ENCODE measurements around the gene RAB26. TPM values are rescaled to one million over a fixed set of nuclear protein-coding genes. Genes with fewer than 3 reads are reported as not detected.
A peak's percentile ranks its signal among the peaks of the same experiment; 100 is the strongest.

Gene RAB26
- total and polyA plus RNA-seq, 2 donors (not counting 1 experiment from before 2014, with no cell fraction given), result 0.43 to 2.0 TPM

GRCh38 chr16:2196981-2197511 is 48.6 kb downstream of the RAB26 start:
- DNase-seq (ENCODE audit: low read depth in 2 of 2), result no peak
- Histone ChIP-seq H2AFZ (ENCODE audit: low read length) (no peak overlapping the region), H3K9me3 (ENCODE audit: control insufficient read depth, insufficient read depth, low read depth, low read length) (no peaks in the 10 kb centered on the region), H4K20me1 (ENCODE audit: control insufficient read depth, extremely low read depth, insufficient read depth, low read length) (no peaks in the 10 kb centered on the region), H3K4me2 (ENCODE audit: extremely low read depth, insufficient read depth, low read length) (no peak overlapping the region), H3K27me3 (ENCODE audit: control insufficient read depth, insufficient read depth, low read length) (peaks cover 45% of the 10 kb centered on the region), H3K4me3 (replicated peaks in 1 of 4; ENCODE audit: control extremely low read depth in 1 of 4, insufficient read depth in 1 of 4, low read depth in 3 of 4, low read length in 4 of 4) (no peak overlapping the region), H3K9ac (ENCODE audit: insufficient read depth, low read length) (no peak overlapping the region), H3K79me2 (ENCODE audit: control insufficient read depth, insufficient read depth, low read length) (no peaks in the 10 kb centered on the region), H3K4me1 (ENCODE audit: control insufficient read depth, extremely low read depth, insufficient read depth, low read length) (no peaks in the 10 kb centered on the region), H3K36me3 (ENCODE audit: control insufficient read depth, insufficient read depth, low read length) (no peaks in the 10 kb centered on the region), H3K27ac (ENCODE audit: insufficient read depth, low read length) (no peak overlapping the region)
- no peak for TF ChIP-seq CTCF (conservative IDR thresholded peaks at IDR 0.05 in 1 of 2, IDR thresholded peaks at IDR 0.05 in 1 of 2; ENCODE audit: low read depth in 1 of 2, low read length in 2 of 2)
- peak; percentile 59 for TF ChIP-seq EZH2 (IDR thresholded peaks at IDR 0.05; ENCODE audit: low read length, missing control alignments)

- H3K27me3 ChIP-seq (ENCODE audit: control insufficient read depth, insufficient read depth, low read length), result peaks cover 45% of the 10 kb centered on the region
- H3K36me3 ChIP-seq (ENCODE audit: control insufficient read depth, insufficient read depth, low read length), result no peaks in the 10 kb centered on the region
- no peak overlapping the region for H3K4me2 ChIP-seq (ENCODE audit: extremely low read depth, insufficient read depth, low read length)
Observed at GRCh38 chr16:2197765-2198164, 49.3 kb downstream of the RAB26 start.

GRCh38 chr16:2198283-2198682 is 49.9 kb downstream of the RAB26 start:
- H3K4me1 ChIP-seq (ENCODE audit: control insufficient read depth, extremely low read depth, insufficient read depth, low read length), result no peaks in the 10 kb centered on the region
- no peak overlapping the region for H3K27ac ChIP-seq (ENCODE audit: insufficient read depth, low read length)
- no peaks in the 10 kb centered on the region for H4K20me1 ChIP-seq (ENCODE audit: control insufficient read depth, extremely low read depth, insufficient read depth, low read length)
- H3K36me3 ChIP-seq (ENCODE audit: control insufficient read depth, insufficient read depth, low read length), result no peaks in the 10 kb centered on the region
- H3K27me3 ChIP-seq (ENCODE audit: control insufficient read depth, insufficient read depth, low read length), result peaks cover 45% of the 10 kb centered on the region
- no peak overlapping the region for H3K4me2 ChIP-seq (ENCODE audit: extremely low read depth, insufficient read depth, low read length)
- H3K4me3 ChIP-seq (replicated peaks in 1 of 4; ENCODE audit: control extremely low read depth in 1 of 4, insufficient read depth in 1 of 4, low read depth in 3 of 4, low read length in 4 of 4), result no peak overlapping the region
- H2AFZ ChIP-seq (ENCODE audit: low read length), result no peak overlapping the region
- H3K9ac ChIP-seq (ENCODE audit: insufficient read depth, low read length), result no peak overlapping the region
- no peaks in the 10 kb centered on the region for H3K79me2 ChIP-seq (ENCODE audit: control insufficient read depth, insufficient read depth, low read length)
- H3K9me3 ChIP-seq (ENCODE audit: control insufficient read depth, insufficient read depth, low read depth, low read length), result no peaks in the 10 kb centered on the region
- TF ChIP-seq CTCF (conservative IDR thresholded peaks at IDR 0.05 in 1 of 2, IDR thresholded peaks at IDR 0.05 in 1 of 2; ENCODE audit: low read depth in 1 of 2, low read length in 2 of 2), result no peak
- no peak for TF ChIP-seq EZH2 (IDR thresholded peaks at IDR 0.05; ENCODE audit: low read length, missing control alignments)
- DNase-seq (ENCODE audit: low read depth in 2 of 2), result no peak

More at GRCh38 chr16:2197765-2198164, 49.3 kb downstream of the RAB26 start:
- Histone ChIP-seq H3K4me3 (replicated peaks in 1 of 4; ENCODE audit: control extremely low read depth in 1 of 4, insufficient read depth in 1 of 4, low read depth in 3 of 4, low read length in 4 of 4) (no peak overlapping the region), H4K20me1 (ENCODE audit: control insufficient read depth, extremely low read depth, insufficient read depth, low read length) (no peaks in the 10 kb centered on the region), H3K79me2 (ENCODE audit: control insufficient read depth, insufficient read depth, low read length) (no peaks in the 10 kb centered on the region), H3K27ac (ENCODE audit: insufficient read depth, low read length) (no peak overlapping the region), H2AFZ (ENCODE audit: low read length) (no peak overlapping the region), H3K9me3 (ENCODE audit: control insufficient read depth, insufficient read depth, low read depth, low read length) (no peaks in the 10 kb centered on the region), H3K9ac (ENCODE audit: insufficient read depth, low read length) (no peak overlapping the region), H3K4me1 (ENCODE audit: control insufficient read depth, extremely low read depth, insufficient read depth, low read length) (no peaks in the 10 kb centered on the region)
- TF ChIP-seq CTCF (conservative IDR thresholded peaks at IDR 0.05 in 1 of 2, IDR thresholded peaks at IDR 0.05 in 1 of 2; ENCODE audit: low read depth in 1 of 2, low read length in 2 of 2) (no peak), EZH2 (IDR thresholded peaks at IDR 0.05; ENCODE audit: low read length, missing control alignments) (no peak)
- no peak for DNase-seq (ENCODE audit: low read depth in 2 of 2)
